Lower lobe of right lung (tissue), 2 donors: ENCODE results near the gene DMD. TPM values are rescaled to one million over a fixed set of nuclear protein-coding genes. Genes with fewer than 3 reads are reported as not detected.

Experiments
- ATAC-seq, 2 donors: fragments of 200-7000 bp; cut with Tn5 transposase; one replicate each; pipeline ENCODE4 v1.9.1; 2020 to 2022; ENCODE audit warnings: mild to moderate bottlenecking in 2 of 2, moderate library complexity in 2 of 2
- DNase-seq: peaks from one replicate; pipeline ENCODE4 v3.0.0-alpha.2; 2020
- H3K27ac ChIP-seq: fragments of 200-600 bp; one replicate; pipeline ENCODE4 v1.8.0; 2022
- H3K27me3 ChIP-seq: fragments of 200-600 bp; one replicate; pipeline ENCODE4 v1.8.0; 2022; ENCODE audit warnings: low read depth
- H3K36me3 ChIP-seq: fragments of 200-600 bp; one replicate; pipeline ENCODE4 v1.8.0; 2022; ENCODE audit warnings: mild to moderate bottlenecking
- H3K4me1 ChIP-seq: fragments of 200-600 bp; one replicate; pipeline ENCODE4 v1.8.0; 2022
- H3K4me3 ChIP-seq: fragments of 200-600 bp; one replicate; pipeline ENCODE4 v1.8.0; 2022; ENCODE audit warnings: mild to moderate bottlenecking
- H3K9me3 ChIP-seq: fragments of 200-600 bp; one replicate; pipeline ENCODE4 v1.8.0; 2022
- intact Hi-C: fragments of 100-400 bp; cut with DNase I; formaldehyde crosslinking; loops from one replicate; pipeline ENCODE4 v1.11.0; 2022
- total RNA-seq: library from RNA; stranded (reverse); fragmentation: NEBNext Ultra II Directional; extraction: Animal tissue kit (Norgen Biotek cat#: 25700); gene quantifications from one replicate; pipeline ENCODE4 v1.2.1, GENCODE V29; 2021
- TF ChIP-seq, protein P1 (sequence below): fragments of 200-600 bp; IDR thresholded peaks from one replicate; pipeline ENCODE4 v1.8.0; 2022; ENCODE audit warnings: antibody characterized with exemption, mild to moderate bottlenecking
- donor health status: DM: no; HTN: yes; CAD: no; lungs with severe emphysema.

Gene DMD
- total RNA-seq, 1 donor from 2014 or later, result 29.4 TPM

DNA sequence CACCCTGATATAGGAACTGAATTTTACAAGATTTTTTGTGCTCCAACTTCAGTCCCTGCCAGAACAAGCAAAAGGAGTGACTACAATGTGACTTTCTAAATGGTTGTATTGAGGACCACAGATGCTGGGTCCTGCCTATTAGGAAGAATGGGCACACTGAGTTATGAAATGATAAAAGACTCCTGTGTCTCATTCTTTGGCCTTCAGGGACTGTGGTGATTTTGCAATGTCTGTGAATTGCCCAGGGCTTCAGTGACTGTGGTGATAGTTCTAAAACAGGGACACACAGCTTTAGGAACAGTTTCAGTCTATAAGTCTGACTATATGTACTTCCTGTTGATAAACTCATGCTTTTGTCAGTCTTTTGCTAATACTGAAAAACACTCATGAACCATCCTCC, 210.2 kb downstream of the DMD start:
- ATAC-seq, result no peak
- TF ChIP-seq, protein P1, sequence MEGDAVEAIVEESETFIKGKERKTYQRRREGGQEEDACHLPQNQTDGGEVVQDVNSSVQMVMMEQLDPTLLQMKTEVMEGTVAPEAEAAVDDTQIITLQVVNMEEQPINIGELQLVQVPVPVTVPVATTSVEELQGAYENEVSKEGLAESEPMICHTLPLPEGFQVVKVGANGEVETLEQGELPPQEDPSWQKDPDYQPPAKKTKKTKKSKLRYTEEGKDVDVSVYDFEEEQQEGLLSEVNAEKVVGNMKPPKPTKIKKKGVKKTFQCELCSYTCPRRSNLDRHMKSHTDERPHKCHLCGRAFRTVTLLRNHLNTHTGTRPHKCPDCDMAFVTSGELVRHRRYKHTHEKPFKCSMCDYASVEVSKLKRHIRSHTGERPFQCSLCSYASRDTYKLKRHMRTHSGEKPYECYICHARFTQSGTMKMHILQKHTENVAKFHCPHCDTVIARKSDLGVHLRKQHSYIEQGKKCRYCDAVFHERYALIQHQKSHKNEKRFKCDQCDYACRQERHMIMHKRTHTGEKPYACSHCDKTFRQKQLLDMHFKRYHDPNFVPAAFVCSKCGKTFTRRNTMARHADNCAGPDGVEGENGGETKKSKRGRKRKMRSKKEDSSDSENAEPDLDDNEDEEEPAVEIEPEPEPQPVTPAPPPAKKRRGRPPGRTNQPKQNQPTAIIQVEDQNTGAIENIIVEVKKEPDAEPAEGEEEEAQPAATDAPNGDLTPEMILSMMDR, result no peak
- Histone ChIP-seq H3K36me3 (no peaks in the 10 kb centered on the region), H3K4me1 (no peaks in the 10 kb centered on the region), H3K27ac (no peak overlapping the region), H3K4me3 (no peak overlapping the region), H3K27me3 (no peaks in the 10 kb centered on the region), H3K9me3 (no peaks in the 10 kb centered on the region)
- intact Hi-C loops, result no loop called here
- DNase-seq, result no peak

- ATAC-seq, result no peak
- Histone ChIP-seq H3K36me3 (no peaks in the 10 kb centered on the region), H3K4me1 (no peaks in the 10 kb centered on the region), H3K4me3 (no peak overlapping the region), H3K27ac (no peak overlapping the region), H3K9me3 (no peaks in the 10 kb centered on the region), H3K27me3 (no peaks in the 10 kb centered on the region)
- DNase-seq, result no peak
- TF ChIP-seq, protein P1, result no peak
- intact Hi-C loops, result no loop called here
Observed at GRCh38 chrX:32998776-32999175, 212.6 kb downstream of the DMD start.

GRCh38 chrX:32995427-32995826, 215.9 kb downstream of the DMD start:
- DNase-seq (no peak), ATAC-seq (no peak)
- H3K36me3 ChIP-seq, result no peaks in the 10 kb centered on the region
- TF ChIP-seq, protein P1, result no peak
- no peak overlapping the region for H3K27ac ChIP-seq
- no peaks in the 10 kb centered on the region for H3K4me1 ChIP-seq
- no peak overlapping the region for H3K4me3 ChIP-seq
- intact Hi-C loops, result no loop called here
- H3K27me3 ChIP-seq, result no peaks in the 10 kb centered on the region
- H3K9me3 ChIP-seq, result no peaks in the 10 kb centered on the region

GRCh38 chrX:32987142-32987541, 224.2 kb downstream of the DMD start:
- Histone ChIP-seq H3K9me3 (no peaks in the 10 kb centered on the region), H3K36me3 (no peaks in the 10 kb centered on the region), H3K27me3 (no peaks in the 10 kb centered on the region), H3K27ac (no peak overlapping the region), H3K4me1 (no peaks in the 10 kb centered on the region), H3K4me3 (no peak overlapping the region)
- ATAC-seq, result no peak
- intact Hi-C loops, result no loop called here
- DNase-seq, result no peak
- TF ChIP-seq, protein P1, result no peak

DNA sequence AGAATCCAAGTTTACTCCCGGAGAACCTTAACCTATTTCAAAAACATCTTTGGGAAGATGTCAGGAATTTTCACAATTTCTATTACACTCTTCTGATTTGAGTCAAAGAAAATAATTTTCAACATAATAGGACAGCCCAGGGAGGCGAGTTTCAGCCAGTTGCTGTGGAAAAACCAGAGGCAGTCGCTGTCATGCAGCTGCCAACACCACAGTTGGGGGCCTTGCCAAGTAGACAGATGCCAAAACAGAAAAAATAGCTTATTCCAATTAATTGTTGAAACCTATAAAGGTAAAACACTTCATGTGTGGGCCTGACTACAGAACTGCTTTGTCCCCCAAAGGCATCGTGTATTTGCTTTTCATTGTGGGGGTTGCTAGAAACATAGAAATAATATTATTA, 225.8 kb downstream of the DMD start:
- intact Hi-C loops, result no loop called here
- DNase-seq (no peak), ATAC-seq (no peak)
- Histone ChIP-seq H3K36me3 (no peaks in the 10 kb centered on the region), H3K27me3 (no peaks in the 10 kb centered on the region), H3K27ac (no peak overlapping the region), H3K4me3 (no peak overlapping the region), H3K9me3 (no peaks in the 10 kb centered on the region), H3K4me1 (no peaks in the 10 kb centered on the region)
- TF ChIP-seq, protein P1, result no peak

GRCh38 chrX:32966821-32967355, 244.5 kb downstream of the DMD start:
- no peak for ATAC-seq
- H3K4me1 ChIP-seq, result no peaks in the 10 kb centered on the region
- TF ChIP-seq, protein P1, result no peak
- H3K4me3 ChIP-seq, result no peak overlapping the region
- H3K9me3 ChIP-seq, result no peaks in the 10 kb centered on the region
- H3K27me3 ChIP-seq, result no peaks in the 10 kb centered on the region
- H3K36me3 ChIP-seq, result no peaks in the 10 kb centered on the region
- DNase-seq, result no peak
- no peak overlapping the region for H3K27ac ChIP-seq
- intact Hi-C loops, result no loop called here
